ENCODE data around the gene PGAM2.

The PGAM2 gene

GRCh38 chr7:44104860-44105771, 39.7 kb upstream of the PGAM2 start:
- ATAC-seq: peak; percentile 59

GRCh38 chr7:44103923-44104859, 38.8 kb upstream of the PGAM2 start, which contains the start of gene AEBP1:
AEBP1 (plus strand) TSS chr7:44104345; CDS start chr7:44104666, 321 bp downstream.
- peak; percentile 61 for ATAC-seq
- TF ChIP-seq ZFP3 (CRISPR knock-in tag; IDR thresholded peaks at IDR 0.05) (no peak), CREB5 (CRISPR knock-in tag; IDR thresholded peaks at IDR 0.05; ENCODE audit: low read depth) (no peak), ESRRG (CRISPR knock-in tag; IDR thresholded peaks at IDR 0.05) (no peak), ARNTL (CRISPR knock-in tag; IDR thresholded peaks at IDR 0.05; ENCODE audit: borderline replicate concordance, low read depth) (no peak), ZNF70 (CRISPR knock-in tag; IDR thresholded peaks at IDR 0.05) (no peak), RARB (CRISPR knock-in tag; IDR thresholded peaks at IDR 0.05) (no peak), GLIS3 (CRISPR knock-in tag; IDR thresholded peaks at IDR 0.05) (no peak), OSR1 (CRISPR knock-in tag; IDR thresholded peaks at IDR 0.05) (no peak), TCF4 (CRISPR knock-in tag; IDR thresholded peaks at IDR 0.05; ENCODE audit: borderline replicate concordance) (no peak), ZFP30 (CRISPR knock-in tag; IDR thresholded peaks at IDR 0.05) (no peak), TOX (CRISPR knock-in tag; IDR thresholded peaks at IDR 0.05; ENCODE audit: borderline replicate concordance) (no peak)
- TF ChIP-seq, protein P1, sequence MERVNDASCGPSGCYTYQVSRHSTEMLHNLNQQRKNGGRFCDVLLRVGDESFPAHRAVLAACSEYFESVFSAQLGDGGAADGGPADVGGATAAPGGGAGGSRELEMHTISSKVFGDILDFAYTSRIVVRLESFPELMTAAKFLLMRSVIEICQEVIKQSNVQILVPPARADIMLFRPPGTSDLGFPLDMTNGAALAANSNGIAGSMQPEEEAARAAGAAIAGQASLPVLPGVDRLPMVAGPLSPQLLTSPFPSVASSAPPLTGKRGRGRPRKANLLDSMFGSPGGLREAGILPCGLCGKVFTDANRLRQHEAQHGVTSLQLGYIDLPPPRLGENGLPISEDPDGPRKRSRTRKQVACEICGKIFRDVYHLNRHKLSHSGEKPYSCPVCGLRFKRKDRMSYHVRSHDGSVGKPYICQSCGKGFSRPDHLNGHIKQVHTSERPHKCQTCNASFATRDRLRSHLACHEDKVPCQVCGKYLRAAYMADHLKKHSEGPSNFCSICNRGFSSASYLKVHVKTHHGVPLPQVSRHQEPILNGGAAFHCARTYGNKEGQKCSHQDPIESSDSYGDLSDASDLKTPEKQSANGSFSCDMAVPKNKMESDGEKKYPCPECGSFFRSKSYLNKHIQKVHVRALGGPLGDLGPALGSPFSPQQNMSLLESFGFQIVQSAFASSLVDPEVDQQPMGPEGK (CRISPR knock-in tag; IDR thresholded peaks at IDR 0.05; ENCODE audit: borderline replicate concordance): no peak
- TF ChIP-seq, protein P2, sequence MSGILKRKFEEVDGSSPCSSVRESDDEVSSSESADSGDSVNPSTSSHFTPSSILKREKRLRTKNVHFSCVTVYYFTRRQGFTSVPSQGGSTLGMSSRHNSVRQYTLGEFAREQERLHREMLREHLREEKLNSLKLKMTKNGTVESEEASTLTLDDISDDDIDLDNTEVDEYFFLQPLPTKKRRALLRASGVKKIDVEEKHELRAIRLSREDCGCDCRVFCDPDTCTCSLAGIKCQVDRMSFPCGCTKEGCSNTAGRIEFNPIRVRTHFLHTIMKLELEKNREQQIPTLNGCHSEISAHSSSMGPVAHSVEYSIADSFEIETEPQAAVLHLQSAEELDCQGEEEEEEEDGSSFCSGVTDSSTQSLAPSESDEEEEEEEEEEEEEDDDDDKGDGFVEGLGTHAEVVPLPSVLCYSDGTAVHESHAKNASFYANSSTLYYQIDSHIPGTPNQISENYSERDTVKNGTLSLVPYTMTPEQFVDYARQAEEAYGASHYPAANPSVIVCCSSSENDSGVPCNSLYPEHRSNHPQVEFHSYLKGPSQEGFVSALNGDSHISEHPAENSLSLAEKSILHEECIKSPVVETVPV (CRISPR knock-in tag; IDR thresholded peaks at IDR 0.05): no peak

More at GRCh38 chr7:44104860-44105771, 39.7 kb upstream of the PGAM2 start:
- TF ChIP-seq, protein P1 (CRISPR knock-in tag; IDR thresholded peaks at IDR 0.05; ENCODE audit: borderline replicate concordance): no peak
- TF ChIP-seq BACH2 (CRISPR knock-in tag; IDR thresholded peaks at IDR 0.05; ENCODE audit: borderline replicate concordance) (no peak), TOX (CRISPR knock-in tag; IDR thresholded peaks at IDR 0.05; ENCODE audit: borderline replicate concordance) (no peak), ISL1 (CRISPR knock-in tag; IDR thresholded peaks at IDR 0.05) (no peak), ZC3H10 (CRISPR knock-in tag; IDR thresholded peaks at IDR 0.05) (no peak), PPARA (CRISPR knock-in tag; IDR thresholded peaks at IDR 0.05; ENCODE audit: borderline replicate concordance) (no peak), CSDC2 (CRISPR knock-in tag; IDR thresholded peaks at IDR 0.05) (no peak), ZNF565 (CRISPR knock-in tag; conservative IDR thresholded peaks at IDR 0.05; ENCODE audit: low read depth) (no peak), ZFP3 (CRISPR knock-in tag; IDR thresholded peaks at IDR 0.05) (no peak), ARNTL (CRISPR knock-in tag; IDR thresholded peaks at IDR 0.05; ENCODE audit: borderline replicate concordance, low read depth) (no peak), ZNF70 (CRISPR knock-in tag; IDR thresholded peaks at IDR 0.05) (no peak), RARB (CRISPR knock-in tag; IDR thresholded peaks at IDR 0.05) (no peak)

- TF ChIP-seq TSHZ2 (CRISPR knock-in tag; IDR thresholded peaks at IDR 0.05): no peak
- TF ChIP-seq, protein P3, sequence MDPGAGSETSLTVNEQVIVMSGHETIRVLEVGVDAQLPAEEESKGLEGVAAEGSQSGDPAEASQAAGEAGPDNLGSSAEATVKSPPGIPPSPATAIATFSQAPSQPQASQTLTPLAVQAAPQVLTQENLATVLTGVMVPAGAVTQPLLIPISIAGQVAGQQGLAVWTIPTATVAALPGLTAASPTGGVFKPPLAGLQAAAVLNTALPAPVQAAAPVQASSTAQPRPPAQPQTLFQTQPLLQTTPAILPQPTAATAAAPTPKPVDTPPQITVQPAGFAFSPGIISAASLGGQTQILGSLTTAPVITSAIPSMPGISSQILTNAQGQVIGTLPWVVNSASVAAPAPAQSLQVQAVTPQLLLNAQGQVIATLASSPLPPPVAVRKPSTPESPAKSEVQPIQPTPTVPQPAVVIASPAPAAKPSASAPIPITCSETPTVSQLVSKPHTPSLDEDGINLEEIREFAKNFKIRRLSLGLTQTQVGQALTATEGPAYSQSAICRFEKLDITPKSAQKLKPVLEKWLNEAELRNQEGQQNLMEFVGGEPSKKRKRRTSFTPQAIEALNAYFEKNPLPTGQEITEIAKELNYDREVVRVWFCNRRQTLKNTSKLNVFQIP (CRISPR knock-in tag; IDR thresholded peaks at IDR 0.05; ENCODE audit: borderline replicate concordance, low read depth): no peak
- no peak for TF ChIP-seq OSR1 (CRISPR knock-in tag; IDR thresholded peaks at IDR 0.05)
- TF ChIP-seq ZFP3 (CRISPR knock-in tag; IDR thresholded peaks at IDR 0.05): no peak
- TF ChIP-seq TOX (CRISPR knock-in tag; IDR thresholded peaks at IDR 0.05; ENCODE audit: borderline replicate concordance): no peak
- TF ChIP-seq ZNF70 (CRISPR knock-in tag; IDR thresholded peaks at IDR 0.05): no peak
- no peak for TF ChIP-seq GLIS3 (CRISPR knock-in tag; IDR thresholded peaks at IDR 0.05)
- TF ChIP-seq, protein P1 (CRISPR knock-in tag; IDR thresholded peaks at IDR 0.05; ENCODE audit: borderline replicate concordance): no peak
- no peak for ATAC-seq
These were observed 38.2 kb upstream of the PGAM2 start for GRCh38 chr7:44103566-44103922.

All from SK-N-SH treated with all-trans-retinoic acid at 6 μM for 48 hours (cell line).